Frontal cortex (tissue), 4 donors: ENCODE measurements around the gene FAAH. TPM values are rescaled to one million over a fixed set of nuclear protein-coding genes. Genes with fewer than 3 reads are reported as not detected.

Experiments
- DNase-seq, 2 donors: peaks; one replicate each; pipeline ENCODE4 v3.0.0; 2012; ENCODE audit warnings: low spot score in 2 of 2
- FAIRE-seq: peaks from 2 replicates; lab custom pipeline; 2012; peaks lifted over from hg19 to GRCh38; lab: Jason Lieb, UNC
- total RNA-seq: library from RNA; depleted of rRNA; stranded (reverse); fragments of >200 nt; gene quantifications from one replicate; pipeline ENCODE4 v1.2.3, GENCODE V29; 2014
- donor health status: control.
- donor health status: control.
- donor health status: control.

Gene FAAH
- total RNA-seq, 1 donor from 2014 or later = 19.6 TPM

DNA sequence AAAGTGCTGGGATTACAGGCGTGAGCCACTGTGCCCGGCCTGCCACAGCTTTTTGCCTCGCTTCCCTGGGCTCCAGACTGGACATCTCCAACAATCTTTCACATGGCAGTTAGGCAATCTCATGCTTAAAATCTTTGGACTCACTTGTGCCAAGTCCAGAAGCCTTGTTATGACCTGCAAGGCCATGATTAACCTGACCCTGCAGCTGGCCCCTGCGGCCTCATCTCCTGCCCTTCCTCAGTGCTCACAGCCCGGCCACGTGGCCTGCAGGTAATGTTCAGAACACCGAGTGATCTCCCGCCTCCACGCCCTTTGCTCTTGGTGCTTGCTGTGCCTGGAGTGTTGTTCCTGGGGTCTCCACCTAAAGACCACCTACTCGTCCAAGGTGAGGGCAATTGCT, 24.9 kb downstream of the FAAH start:
- FAIRE-seq = no peak
- no peak for DNase-seq

DNA sequence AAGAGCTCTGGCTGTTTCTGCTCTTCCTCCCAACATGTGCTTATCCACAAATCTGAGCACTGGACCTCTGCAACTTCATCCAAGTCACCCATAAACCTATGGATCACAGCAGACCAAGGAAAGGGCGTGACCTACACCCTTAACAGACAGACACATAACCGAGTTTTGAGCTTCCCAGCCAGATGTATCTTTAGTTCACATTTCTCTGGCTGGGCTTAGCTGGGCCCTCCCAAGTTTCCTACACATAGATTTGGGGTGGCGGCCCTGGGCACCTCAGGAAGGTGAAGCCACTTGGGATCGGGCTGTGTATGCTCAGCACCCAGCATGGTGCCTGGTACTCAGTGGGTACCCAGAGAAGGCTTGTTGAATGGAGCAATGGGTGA, 26.4 kb downstream of the FAAH start:
- no peak for DNase-seq
- FAIRE-seq = no peak

DNA sequence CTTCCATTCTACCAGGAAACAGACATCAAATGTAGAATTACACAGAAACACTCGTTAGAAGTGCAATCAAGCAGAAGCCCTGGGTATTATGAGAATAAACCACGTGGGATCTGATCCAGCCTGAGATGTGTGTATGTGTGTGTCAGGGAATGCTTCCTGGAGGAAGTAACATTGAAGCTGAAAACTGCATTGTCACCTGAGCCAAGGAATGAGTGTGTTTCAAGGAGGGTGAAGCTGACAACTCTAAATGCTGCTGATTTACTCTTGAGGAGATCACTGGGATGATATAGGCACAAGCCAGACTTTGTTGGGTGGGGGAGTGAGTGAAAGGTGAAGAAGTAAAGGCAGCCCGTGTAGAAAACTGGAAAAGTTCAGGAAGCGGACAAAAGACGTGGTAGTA, 27.6 kb downstream of the FAAH start:
- DNase-seq = no peak
- FAIRE-seq = no peak

DNA sequence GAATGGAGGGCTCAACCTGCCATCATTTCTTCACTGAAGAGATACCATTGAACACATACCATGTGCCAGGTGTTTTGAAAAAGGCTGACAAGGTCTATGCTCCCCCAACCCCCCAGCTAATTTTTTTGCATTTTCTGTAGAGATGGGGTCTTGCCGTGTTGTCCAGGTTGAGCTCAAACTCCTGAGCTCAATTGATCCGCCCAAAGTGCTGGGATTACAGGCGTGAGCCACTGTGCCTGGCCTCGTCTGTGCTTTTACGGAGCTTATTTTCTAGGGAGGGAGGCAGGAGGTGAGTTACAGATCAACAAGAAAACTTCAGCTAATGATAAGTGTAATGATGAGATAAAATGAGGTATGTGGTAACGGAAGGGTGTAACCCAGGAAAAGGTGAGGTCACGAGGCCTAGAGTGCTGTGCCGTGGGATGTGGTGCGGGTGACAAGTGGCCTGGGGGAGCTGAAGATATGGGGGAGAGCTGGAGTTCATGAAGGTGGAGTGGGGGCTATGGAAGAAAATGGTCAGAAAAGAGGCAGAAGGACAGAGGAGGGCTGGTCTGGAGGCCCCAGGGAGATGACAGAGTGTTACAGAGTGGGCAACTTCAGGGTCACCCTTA, 28.2 kb downstream of the FAAH start:
- FAIRE-seq (no peak), DNase-seq (no peak)

DNA sequence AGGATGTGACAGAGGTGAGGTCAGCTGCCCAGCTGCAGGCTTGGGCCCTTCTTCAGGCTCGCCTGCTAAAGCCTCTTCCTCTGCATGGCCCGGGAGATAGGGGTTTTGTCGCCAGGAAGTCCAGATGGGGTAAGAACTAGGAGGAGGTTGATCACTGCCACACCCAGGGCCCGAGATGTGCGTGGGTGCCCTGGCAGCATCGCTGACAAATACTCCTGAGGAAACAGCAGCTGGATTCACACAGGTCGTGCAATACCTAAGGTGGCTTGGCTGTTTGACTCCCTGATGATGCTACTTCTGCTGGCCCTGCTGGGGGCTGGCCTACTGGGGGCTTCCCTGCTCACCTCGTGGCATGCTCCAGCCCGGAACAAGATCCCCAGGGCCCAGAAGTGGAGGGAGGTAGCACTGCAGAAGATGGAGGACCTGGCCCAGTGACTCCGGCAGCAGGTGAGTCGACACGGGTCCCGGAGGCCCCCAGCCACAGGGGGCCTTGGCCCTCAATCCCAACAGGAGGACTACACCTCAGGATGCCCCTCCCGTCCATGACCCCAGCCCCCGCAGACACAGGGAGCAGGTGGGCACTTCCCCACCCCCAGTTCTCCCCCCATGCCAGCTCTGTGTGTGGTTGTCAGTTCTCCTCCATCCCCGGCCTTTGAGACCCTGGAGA, 29.6 kb downstream of the FAAH start:
- FAIRE-seq (no peak), DNase-seq (no peak)

DNA sequence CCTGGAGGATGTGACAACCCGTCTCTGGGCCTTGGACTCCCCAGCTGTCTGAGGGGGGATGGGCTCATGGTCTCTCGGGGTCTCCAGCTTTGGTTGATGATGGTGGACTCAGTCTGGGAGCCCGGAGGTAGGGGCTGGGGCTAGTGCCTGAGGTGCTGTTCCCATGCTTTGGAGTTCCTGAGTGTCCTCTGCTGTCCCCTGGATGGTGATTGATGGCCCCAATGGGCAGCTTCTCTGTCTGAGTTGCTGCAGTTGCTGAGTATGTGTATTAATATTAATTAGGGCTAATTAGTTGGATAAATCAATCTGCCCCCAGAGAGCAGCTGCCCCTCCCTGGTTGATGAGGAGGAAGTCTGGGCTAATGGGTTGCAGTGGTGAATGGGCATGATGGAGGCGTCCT, 30.6 kb downstream of the FAAH start:
- DNase-seq (no peak), FAIRE-seq (no peak)

DNA sequence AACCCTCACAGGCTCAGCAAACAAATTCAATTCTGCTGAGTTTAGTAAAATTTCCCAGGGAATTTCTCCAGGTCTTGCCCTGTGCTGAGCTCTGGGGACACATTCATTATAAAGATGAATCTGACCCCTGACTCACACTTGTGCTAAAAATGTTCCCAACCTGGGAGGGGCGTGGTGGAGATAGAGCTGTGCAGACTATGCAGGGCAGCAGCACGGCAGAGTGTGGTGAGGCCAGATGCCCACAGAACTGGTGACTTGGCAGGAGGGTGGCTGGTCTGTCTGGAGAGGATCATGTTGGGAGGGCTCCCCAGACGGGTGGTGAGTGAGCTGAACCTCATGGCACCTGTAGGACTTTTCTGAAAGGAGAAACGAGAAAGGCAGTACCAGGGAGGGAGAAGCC, 31.6 kb downstream of the FAAH start:
- FAIRE-seq (no peak), DNase-seq (no peak)

DNA sequence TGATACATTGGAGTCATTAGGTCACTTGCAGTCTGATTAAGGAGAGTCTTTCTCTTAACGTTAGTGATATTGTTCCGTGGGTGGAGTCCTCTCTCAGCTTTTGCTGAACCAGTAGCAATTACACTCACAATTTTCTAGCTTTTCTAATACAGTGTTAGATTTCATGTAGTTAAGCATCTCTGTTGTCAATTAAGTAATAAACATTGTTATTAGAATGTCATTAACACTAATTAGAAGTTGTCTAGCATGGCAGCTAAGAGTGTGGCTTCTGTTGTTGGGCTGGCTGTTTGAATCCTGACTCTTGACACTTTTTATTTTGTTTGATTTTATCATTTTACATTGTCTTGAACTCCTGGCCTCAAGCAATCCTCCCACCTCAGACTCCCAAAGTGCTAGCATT, 33.4 kb downstream of the FAAH start:
- FAIRE-seq = no peak
- DNase-seq = no peak

DNA sequence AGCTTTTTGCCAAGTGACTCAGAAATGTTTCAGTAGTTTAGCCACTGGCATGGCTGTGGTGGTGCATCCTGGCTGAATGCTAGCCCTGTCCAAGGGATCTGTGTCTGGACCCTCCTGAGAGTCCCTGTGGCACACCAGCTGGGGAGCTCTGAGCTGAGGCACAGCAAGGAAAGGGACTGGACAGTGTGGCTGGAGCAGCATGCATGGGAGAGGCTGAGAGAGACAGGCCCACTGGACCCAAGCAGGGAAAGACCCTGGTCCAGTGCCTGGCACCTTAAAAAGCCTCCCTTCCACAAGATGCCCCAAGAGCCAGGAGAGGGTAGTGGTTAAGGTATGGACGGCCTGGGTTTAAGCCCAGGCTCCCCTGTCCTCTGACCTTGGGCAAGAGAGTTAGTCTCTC, 35.3 kb downstream of the FAAH start:
- FAIRE-seq = no peak
- no peak for DNase-seq

DNA sequence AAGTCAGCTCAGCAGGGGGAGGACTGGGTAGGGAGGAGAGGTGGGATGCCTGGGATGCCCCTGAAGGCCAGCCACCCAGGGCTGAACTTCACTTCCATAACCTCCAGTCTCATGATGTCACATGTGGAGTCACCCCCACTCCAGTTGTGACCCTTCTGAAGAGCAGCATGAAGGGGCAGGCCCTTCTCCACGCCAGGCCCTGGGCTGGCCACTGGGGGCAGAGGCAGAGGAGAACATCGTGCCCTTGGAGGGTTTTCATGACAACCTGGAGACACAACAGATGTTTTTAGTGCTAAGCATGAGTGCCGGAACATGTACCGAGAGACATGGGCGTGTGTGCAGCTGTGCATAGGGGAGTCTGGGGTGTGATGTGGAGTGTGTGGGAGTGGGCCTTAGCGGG, 37.6 kb downstream of the FAAH start:
- FAIRE-seq (no peak), DNase-seq (no peak)

DNA sequence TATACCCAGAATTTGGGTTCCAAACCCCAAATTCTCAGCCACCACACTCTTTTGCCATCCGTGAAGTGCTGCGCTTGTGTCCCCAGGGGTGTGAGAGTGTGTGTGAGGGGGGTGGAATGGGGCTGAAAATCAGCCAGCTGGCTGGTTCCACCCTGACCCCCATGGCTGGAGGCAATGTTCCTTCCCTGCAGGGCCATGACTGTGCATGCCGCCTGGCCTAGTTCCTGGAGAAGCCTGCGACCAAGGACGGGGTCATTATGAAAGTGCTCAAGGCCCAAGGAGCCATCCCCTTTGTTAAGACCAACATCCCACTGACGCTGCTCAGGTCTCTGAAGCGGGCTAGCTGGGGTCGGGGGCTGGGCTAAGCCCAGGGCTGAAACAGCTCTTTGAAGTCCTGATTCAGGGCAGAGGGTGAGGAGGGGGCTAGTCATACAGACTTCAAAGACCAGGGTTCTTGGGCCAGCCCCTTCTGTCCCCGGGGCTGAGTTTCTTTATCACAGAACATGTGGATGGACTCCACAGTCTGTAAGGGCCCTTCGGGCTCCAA, 38.7 kb downstream of the FAAH start:
- DNase-seq = no peak
- FAIRE-seq = no peak

DNA sequence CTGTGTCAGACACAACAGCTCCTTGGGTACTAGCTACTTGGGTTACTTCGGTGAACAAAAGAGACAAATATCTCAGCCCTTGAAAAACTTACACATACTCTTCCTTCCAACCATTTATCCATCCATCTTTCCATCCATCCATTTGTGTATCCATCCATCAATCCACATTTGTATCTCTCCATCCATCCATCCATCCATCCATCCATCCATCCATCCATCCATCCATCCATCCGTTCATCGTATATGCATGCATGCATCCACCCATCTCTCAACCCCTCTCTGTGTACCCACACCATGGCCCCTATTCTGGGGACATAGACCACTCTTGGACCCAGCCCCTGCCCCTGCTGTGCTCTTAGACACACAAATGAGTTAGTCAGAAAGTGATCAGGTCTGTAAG, 40.2 kb downstream of the FAAH start:
- no peak for FAIRE-seq
- DNase-seq = no peak

DNA sequence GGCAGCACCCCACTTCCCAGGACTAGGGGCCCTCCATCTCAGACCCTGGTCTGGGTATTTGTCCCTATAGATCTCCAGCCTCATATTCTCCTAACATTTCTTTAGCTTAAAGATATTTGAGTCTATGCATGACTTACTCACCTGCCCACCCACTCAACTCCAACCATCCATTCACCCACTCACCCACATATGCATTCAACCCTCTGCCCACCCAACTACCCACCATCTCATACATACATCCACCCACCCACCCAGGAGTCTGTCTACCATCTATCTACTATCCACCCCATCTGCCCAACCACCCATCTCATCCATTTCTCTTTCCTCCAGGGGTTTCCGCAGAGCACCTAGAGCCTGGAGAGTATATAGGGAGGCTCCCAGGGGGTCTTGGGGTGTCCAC, 42.7 kb downstream of the FAAH start:
- FAIRE-seq (no peak), DNase-seq (no peak)

DNA sequence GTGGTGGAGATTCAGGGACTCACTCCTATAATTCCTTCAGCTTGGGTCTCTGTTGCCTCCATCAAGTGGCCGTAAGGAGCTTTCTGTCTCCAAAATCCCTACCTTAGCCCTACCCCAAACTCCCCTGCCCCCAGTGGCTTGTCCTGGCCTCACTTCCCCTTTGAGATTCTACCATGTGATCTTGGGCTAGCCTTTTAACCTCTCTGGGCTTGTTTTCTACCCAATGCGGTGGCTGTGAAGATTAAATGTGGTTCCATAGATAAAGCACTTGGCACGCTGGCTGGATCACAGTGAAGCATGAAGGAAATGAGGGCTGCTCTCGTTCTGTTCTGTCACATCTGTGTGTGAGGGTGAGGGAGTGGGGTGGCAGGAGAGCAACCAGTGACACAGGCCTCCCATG, 43.6 kb downstream of the FAAH start:
- FAIRE-seq = no peak
- no peak for DNase-seq

DNA sequence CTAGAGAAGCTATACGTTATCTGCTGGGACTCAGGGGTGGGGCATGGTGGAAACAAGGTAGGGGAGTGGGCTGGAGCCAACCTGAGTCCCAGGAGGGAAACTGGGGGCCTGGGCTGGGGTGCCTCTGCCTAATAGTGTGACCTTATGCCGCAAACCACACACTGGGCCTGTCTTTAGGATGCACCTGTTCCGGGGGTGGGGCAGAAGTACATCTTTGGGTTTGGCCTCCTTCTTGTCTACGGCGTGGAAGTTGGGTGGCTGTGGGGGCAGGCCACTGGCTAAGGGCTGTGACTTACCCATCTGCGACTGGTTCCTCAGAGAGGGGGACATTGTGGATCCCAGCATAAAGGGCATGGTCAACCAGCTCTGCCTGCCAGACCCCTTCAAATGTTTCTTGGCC, 44.2 kb downstream of the FAAH start:
- DNase-seq (no peak), FAIRE-seq (no peak)

DNA sequence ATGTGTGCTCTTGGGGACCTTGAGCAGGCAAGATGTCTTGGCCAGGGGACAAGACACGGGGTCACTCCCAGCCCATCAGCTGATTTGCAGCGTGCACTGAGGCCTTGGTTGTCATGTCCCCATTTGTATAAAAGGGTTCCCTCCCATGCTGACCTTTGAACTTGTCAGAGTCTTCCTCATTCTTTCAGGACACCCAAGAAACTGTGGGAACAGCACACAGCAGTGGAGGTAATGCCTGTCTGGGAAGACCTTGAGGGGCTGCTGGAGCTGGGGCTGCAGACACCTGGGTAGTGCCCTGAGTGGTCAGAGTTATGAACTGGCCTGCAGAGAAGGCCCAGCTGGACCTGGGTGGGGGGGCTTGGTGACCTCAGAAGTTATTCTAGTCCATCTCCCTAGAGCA, 46.4 kb downstream of the FAAH start:
- FAIRE-seq = no peak

DNA sequence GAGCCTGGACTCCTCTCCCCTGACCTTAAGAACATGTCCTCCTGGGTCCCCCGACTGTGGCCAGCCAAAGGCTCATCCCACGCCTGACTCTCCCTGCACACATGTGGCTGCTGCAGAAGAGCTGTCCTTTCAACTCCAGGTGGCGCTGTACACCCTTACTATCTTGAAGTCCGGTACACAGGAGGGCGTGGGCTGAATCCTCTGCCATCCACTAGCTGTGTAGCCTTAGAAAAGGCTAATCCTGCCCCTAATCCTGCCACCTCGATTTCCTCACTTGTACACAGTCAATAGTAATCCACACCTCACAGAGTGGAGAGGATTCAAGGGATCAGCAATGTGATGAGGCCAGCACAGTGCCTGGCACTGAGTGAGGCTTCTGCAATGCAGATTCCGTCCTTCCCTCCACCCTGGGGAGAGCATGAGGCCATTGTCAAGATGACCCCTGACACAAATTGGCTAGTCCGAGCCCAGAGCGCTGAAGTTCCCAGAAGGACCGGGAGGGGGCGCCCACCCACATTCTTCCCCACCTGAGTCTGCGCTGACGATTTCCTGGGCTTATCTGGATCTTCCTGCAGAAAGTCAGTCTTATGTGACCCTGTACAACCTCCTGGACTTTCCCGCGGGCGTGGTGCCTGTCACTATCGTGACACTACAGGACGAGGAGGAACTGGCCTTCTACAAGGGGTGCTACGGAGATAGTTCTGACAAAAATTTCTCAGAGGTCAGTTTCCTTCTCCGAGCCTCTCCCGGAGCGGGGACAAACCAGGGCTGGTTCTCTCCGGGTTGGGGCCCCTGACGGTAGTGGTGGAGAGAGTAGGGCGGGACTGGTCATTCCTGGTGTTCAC, 48.4 kb downstream of the FAAH start:
- no peak for FAIRE-seq
- DNase-seq = peak; percentile 49 to 70

More for the DNA sequence above, 46.4 kb downstream of the FAAH start:
- DNase-seq = no peak

DNA sequence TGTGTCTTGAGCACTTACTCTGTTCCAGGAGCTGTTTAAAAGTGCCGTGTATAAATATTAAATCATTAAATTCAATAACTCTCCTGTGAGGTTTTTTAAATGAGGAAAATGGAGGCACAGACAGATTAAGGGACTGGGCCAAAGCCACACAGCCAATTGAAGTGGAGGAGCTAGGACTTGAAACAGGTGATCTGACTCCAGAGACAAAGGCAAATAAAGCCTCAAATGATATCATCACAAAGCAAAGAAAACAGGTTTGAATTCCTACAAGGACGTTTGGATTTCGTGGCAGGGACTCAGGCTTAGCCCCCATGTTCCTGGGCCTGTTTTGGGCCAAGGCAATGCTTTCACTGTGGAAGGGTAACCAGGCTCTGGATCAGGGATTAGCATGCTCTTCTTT, 50.3 kb downstream of the FAAH start:
- no peak for DNase-seq
- FAIRE-seq = no peak

DNA sequence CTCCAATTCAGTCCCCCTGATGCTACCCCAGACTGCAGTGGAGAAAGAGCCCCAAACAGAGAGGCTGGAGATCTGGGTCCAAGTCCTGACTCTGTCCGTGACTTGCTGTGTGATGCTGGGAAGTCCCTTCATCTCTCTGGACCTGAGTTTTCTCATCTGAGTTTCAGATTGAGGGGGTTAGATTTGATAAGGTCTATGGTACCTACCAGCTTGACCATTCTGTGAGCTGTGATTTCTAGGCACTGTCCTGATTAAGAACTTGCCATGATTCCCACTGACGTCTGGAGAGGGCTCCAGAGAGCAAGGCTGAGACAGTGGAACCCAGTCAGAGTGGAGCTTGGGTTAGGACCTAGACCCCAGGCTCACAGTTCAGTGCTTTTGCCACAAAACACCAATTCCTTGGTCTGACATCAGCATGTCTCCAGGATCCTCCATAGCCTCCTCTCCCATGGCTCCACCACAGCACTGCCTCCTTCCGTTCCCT, 51.7 kb downstream of the FAAH start:
- DNase-seq = no peak
- FAIRE-seq = no peak

DNA sequence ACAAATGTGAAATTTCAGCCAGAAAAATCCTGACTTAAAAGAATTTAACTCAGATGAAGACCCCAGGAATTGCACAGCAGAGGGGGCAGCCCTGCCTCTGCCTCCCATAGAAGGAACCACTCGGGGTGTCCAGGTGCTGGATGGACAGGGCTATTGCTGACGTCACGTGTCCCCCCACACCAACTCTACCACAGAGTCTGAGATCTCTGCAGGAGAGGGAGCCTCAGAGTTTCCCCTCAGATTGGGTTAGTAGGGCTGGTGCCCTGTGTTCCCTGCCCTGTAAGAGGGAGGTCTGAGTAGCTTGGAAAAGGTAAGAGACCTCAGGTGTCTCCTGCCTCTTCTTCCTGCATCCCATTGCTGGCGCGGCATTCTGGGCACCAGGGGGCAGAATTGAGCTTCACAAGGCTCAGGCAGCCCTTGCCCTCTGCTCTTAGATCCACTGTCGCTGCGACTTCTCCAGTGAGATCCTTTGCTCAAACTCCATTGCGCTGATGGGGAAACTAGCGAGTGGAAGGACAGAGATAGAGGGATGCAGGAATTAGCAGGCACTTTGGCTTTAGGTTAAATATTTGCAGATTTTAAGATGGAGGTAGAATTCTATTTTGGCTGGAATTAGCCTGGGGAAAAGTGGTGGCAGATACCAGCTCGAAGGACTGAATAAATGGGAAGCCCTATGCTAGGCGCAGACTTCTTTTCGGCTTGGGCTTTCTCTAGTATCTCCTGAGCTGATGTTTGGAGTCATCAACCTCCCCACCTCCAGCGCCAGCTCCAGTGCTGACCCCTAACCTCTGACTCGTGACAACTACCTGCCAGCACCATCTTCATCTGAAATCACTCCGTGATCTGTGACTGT, 52.8 kb downstream of the FAAH start:
- FAIRE-seq = no peak

More for the DNA sequence above, 52.8 kb downstream of the FAAH start:
- peak; percentile 72 to 78 for DNase-seq
